Dendritic cell treated with granulocyte-macrophage colony-stimulating factor and Interleukin-4, amounts not matched to agents 40 ng/mL and 50 ng/mL, for 4 days (primary cell): Measurements from ENCODE around the gene RAPSN.

Experiments
- H3K27ac Mint-ChIP-seq: one replicate; pipeline ENCODE4 v1.8.0; 2022; ENCODE audit warnings: mild to moderate bottlenecking, mixed read lengths
- H3K27me3 Mint-ChIP-seq: one replicate; pipeline ENCODE4 v1.8.0; 2022; ENCODE audit warnings: mild to moderate bottlenecking, mixed read lengths
- H3K36me3 Mint-ChIP-seq: one replicate; pipeline ENCODE4 v1.8.0; 2022; ENCODE audit warnings: low read depth, mixed read lengths
- H3K4me1 Mint-ChIP-seq: one replicate; pipeline ENCODE4 v1.8.0; 2022; ENCODE audit warnings: low read depth, mixed read lengths
- H3K4me3 Mint-ChIP-seq: one replicate; pipeline ENCODE4 v1.8.0; 2022; ENCODE audit warnings: mild to moderate bottlenecking, moderate library complexity, mixed read lengths
- H3K9me3 Mint-ChIP-seq: one replicate; pipeline ENCODE4 v1.8.0; 2022; ENCODE audit warnings: mixed read lengths
- intact Hi-C: fragments of 100-400 bp; cut with micrococcal nuclease; formaldehyde crosslinking; loops from one replicate; pipeline ENCODE4 v1.15.0; 2022

The RAPSN gene

DNA sequence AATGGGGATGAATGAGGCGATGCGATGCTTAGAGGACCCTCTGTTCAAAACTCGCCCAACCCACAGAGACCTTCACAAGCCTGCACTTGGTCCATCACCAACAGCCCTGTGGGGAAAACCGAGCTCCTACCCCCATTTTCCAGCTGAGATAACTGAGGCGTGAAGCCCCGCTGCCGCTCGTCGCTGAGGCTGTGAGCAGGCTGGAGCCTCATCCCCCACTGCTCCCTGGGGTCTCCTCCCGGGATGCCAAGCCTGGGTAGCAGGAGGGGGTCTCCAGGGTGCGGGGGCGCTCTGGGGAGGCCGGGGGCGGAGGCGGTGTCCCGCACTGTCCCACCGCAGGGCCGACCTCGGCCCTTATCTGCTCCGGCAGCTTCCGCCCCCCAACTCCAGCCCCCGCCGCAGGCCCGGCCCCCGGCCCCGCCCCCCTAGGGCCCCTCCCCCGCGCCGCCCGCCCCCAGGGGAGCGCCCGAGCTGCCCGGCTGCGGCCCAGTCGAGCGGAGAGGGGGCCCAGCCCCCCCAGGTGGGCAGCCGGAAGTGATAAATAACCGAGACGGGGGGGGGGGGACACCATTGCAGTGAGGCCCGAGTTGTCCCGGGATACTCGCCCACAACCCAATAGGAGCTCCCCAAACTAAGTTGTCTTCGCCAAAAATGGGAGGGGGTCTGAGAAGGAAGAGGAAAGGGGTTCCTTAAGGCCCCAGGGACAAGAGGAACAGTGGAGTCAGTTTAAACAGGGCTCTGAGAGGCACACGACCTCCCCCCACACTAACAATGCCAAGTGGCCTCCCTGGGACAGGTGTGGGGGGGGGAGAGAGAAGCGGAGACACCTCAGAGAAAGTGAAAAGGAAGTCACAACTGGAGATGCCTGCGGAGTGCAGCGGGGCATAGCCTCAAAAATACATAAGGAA lies 48.8 kb downstream of the RAPSN start:
- H3K4me1 Mint-ChIP-seq: peaks cover 68% of the 10 kb centered on the region
- peak overlapping the region; percentile 65 for H3K4me3 Mint-ChIP-seq
- H3K36me3 Mint-ChIP-seq: no peaks in the 10 kb centered on the region
- H3K27ac Mint-ChIP-seq: peak overlapping the region; percentile 92
- H3K9me3 Mint-ChIP-seq: no peaks in the 10 kb centered on the region
- no peaks in the 10 kb centered on the region for H3K27me3 Mint-ChIP-seq
- intact Hi-C loops: no loop called here

DNA sequence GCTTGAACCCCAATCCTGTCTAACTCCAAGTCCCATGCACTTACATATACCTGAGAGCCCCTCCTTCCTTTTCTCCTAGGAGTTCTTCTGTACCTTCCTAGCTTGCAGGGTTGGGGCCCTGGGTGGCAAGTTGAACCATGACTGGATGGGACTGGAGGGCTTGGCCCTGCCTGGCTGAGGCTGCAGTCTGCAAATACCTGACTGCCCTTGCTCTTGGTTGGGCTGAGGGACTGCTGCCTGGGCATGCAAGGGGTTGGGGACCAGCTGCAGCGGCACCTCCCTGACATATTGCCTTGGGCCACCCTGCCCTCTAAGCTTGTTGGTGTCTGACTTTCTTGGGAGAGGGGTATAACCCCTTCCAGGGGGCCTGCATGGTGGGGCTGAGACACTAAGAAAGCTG lies 50.4 kb downstream of the RAPSN start:
- Mint-ChIP-seq H3K27me3 (no peaks in the 10 kb centered on the region), H3K4me3 (no peak overlapping the region), H3K27ac (peak overlapping the region; percentile 63), H3K36me3 (peaks cover 14% of the 10 kb centered on the region), H3K9me3 (no peaks in the 10 kb centered on the region), H3K4me1 (peaks cover 76% of the 10 kb centered on the region)
- intact Hi-C loops: no loop called here

DNA sequence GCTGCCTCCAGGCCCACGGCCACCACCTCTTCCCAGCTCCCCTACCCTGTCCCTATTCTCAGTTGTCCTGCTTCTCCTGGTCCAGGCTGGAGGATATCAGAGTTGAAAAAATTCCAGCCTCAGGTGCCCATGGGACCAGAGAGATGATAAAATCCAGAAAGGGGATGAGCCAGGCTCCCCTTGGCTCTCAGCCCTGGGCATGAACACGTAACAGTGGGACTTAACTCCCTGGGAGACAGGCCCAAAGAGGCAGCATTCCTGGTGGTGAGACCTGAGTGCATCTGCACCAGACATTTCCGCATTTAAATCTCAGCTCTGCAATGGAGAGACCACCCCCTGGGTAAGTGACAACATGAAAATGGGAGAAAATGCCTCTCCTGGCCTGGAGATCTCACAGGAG lies 50.9 kb downstream of the RAPSN start:
- intact Hi-C loops: no loop called here
- H3K27ac Mint-ChIP-seq: peak overlapping the region; percentile 63
- H3K27me3 Mint-ChIP-seq: no peaks in the 10 kb centered on the region
- H3K36me3 Mint-ChIP-seq: peaks cover 19% of the 10 kb centered on the region
- H3K4me1 Mint-ChIP-seq: peaks cover 76% of the 10 kb centered on the region
- H3K4me3 Mint-ChIP-seq: no peak overlapping the region
- no peaks in the 10 kb centered on the region for H3K9me3 Mint-ChIP-seq

DNA sequence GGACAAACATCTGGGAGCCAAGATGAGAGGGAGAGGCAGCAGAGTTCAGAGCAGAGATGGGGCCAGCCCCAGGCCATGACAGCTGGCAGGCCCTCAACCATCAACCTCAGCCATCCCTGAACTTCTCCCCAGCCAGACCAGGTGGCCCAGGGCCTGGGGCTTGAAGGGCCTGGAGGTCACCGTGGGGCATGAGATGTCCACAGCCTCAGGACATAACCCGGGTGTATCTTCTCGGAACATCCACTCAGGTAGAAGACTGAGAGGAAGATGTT lies 53.0 kb downstream of the RAPSN start:
- no peaks in the 10 kb centered on the region for H3K9me3 Mint-ChIP-seq
- peaks cover 81% of the 10 kb centered on the region for H3K4me1 Mint-ChIP-seq
- H3K4me3 Mint-ChIP-seq: peak overlapping the region; percentile 77
- H3K27ac Mint-ChIP-seq: peak overlapping the region; percentile 100
- peaks cover 40% of the 10 kb centered on the region for H3K36me3 Mint-ChIP-seq
- intact Hi-C loops: no loop called here
- H3K27me3 Mint-ChIP-seq: no peaks in the 10 kb centered on the region

GRCh38 chr11:47395223-47396048 lies 53.5 kb downstream of the RAPSN start:
- intact Hi-C loops: loop anchor here (2.0 kb wide), 1 partner anchor 19 kb away; no protein-coding TSS in a partner anchor
- Mint-ChIP-seq H3K9me3 (no peaks in the 10 kb centered on the region), H3K36me3 (peaks cover 43% of the 10 kb centered on the region), H3K27ac (peak overlapping the region; percentile 100), H3K4me1 (peaks cover 81% of the 10 kb centered on the region), H3K4me3 (peak overlapping the region; percentile 77), H3K27me3 (no peaks in the 10 kb centered on the region)

- Mint-ChIP-seq H3K4me3 (peak overlapping the region; percentile 77), H3K27me3 (no peaks in the 10 kb centered on the region), H3K27ac (peak overlapping the region; percentile 100), H3K36me3 (peaks cover 51% of the 10 kb centered on the region), H3K9me3 (no peaks in the 10 kb centered on the region), H3K4me1 (peaks cover 83% of the 10 kb centered on the region)
- intact Hi-C loops: loop anchor here (1.0 to 2.0 kb wide), 2 partner anchors 14 to 18 kb away; partner anchors contain the start of gene SLC39A13
Measured at GRCh38 chr11:47394322-47395222, 54.4 kb downstream of the RAPSN start.

DNA sequence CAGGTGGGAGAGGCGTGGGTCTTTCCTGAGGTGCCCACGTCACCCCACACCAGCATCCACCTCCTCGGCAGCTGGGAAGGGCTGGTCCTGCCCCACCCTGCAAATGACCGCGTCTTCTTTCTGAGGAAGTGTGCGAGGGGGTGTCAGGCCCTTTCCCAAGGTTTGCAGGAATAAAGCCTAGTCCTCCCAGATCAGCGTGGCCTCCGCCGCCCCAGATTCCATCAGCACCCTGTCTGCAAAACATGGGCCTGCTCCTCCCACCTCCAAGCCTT lies 55.0 kb downstream of the RAPSN start:
- intact Hi-C loops: loop anchor here (1.0 to 2.0 kb wide), 2 partner anchors 14 to 17 kb away; partner anchors contain the start of gene SLC39A13
- Mint-ChIP-seq H3K27me3 (no peaks in the 10 kb centered on the region), H3K36me3 (peaks cover 57% of the 10 kb centered on the region), H3K9me3 (no peaks in the 10 kb centered on the region), H3K4me3 (peak overlapping the region; percentile 77), H3K4me1 (peaks cover 85% of the 10 kb centered on the region), H3K27ac (peak overlapping the region; percentile 100)

DNA sequence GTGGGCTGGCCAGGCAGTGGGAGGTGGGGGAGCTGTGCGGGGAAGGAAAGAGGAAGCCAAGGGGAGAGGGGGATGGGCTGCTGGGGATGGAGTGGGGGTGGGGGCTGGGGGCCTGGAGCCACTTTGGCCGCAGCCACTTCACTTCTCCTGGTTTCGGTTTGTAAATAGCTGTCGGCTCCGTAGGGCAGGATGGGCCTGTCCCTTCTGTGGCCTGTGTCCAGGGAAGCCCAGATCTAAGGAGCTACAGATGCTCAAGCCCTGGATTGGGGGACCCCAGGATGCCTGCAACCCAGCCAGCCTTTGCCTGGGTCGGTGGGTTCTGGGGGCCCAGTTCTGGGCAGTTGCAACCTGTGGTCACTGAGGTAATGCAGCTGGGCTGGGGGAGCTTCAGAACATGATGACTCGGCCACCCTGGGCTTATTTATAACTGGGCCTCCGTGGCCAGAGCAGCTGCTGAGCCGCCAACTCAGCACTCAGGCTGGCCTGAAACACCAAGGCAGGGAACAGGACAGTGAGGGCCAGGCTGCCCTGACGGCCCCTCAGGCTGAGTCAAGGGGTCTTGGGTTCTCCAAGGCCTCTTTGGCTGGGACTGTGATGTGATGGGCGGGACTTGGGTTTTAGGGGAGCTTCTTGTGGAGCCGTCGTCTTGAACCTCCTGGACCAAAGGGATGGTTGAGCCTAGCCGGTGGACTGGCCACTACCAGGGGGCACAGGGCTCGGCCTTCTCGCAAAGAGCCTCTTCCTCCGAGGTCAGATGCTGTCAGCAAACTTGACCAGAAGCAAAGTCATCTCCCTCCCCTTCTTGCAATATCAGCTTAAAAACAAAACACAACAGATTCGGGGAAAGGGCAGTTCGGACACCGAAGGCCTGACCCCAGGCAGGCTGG lies 55.5 kb downstream of the RAPSN start:
- Mint-ChIP-seq H3K36me3 (peaks cover 62% of the 10 kb centered on the region), H3K9me3 (no peaks in the 10 kb centered on the region), H3K27me3 (no peaks in the 10 kb centered on the region), H3K27ac (peak overlapping the region; percentile 100), H3K4me1 (peaks cover 87% of the 10 kb centered on the region), H3K4me3 (peak overlapping the region; percentile 77)
- intact Hi-C loops: loop anchor here (1.0 to 2.0 kb wide), 2 partner anchors 15 to 17 kb away; partner anchors contain the start of gene SLC39A13

DNA sequence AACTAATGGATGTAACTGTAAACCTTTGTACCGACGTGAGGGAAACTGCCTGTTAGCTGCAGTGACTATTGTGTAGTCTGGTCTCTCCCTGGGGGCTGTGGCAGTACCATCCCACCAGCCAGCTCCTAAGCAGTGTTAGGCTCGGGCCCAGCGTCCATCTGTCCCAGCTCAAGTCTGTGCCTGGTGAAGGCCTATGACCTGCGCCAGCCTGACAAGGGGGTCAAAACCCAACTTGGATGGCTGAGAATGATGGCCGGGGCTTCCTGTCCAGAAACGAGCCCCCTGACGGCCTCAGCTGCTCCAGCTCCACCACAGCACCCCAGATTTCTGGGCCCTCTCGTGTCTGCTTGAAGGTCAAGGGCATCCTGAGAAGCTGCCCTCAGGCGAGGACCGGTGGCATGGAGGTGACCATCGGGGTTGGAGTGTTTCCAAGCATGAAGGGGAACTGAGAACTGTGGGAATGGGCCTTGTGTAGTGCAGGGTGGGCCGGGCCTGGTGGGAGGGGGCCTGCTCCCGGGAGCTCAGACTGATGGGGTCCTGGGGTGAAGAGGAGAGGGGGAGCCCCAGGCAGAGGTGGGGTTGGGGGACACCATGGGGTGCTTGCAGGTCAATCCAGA lies 56.3 kb downstream of the RAPSN start:
- peak overlapping the region; percentile 77 for H3K4me3 Mint-ChIP-seq
- peaks cover 70% of the 10 kb centered on the region for H3K36me3 Mint-ChIP-seq
- no peaks in the 10 kb centered on the region for H3K27me3 Mint-ChIP-seq
- H3K27ac Mint-ChIP-seq: peak overlapping the region; percentile 100
- intact Hi-C loops: no loop called here
- no peaks in the 10 kb centered on the region for H3K9me3 Mint-ChIP-seq
- peaks cover 87% of the 10 kb centered on the region for H3K4me1 Mint-ChIP-seq

- intact Hi-C loops: no loop called here
- H3K27ac Mint-ChIP-seq: peak overlapping the region; percentile 100
- peaks cover 77% of the 10 kb centered on the region for H3K36me3 Mint-ChIP-seq
- no peaks in the 10 kb centered on the region for H3K9me3 Mint-ChIP-seq
- peaks cover 90% of the 10 kb centered on the region for H3K4me1 Mint-ChIP-seq
- no peaks in the 10 kb centered on the region for H3K27me3 Mint-ChIP-seq
- H3K4me3 Mint-ChIP-seq: peak overlapping the region; percentile 77
Measured at GRCh38 chr11:47391711-47392432, 57.1 kb downstream of the RAPSN start.

DNA sequence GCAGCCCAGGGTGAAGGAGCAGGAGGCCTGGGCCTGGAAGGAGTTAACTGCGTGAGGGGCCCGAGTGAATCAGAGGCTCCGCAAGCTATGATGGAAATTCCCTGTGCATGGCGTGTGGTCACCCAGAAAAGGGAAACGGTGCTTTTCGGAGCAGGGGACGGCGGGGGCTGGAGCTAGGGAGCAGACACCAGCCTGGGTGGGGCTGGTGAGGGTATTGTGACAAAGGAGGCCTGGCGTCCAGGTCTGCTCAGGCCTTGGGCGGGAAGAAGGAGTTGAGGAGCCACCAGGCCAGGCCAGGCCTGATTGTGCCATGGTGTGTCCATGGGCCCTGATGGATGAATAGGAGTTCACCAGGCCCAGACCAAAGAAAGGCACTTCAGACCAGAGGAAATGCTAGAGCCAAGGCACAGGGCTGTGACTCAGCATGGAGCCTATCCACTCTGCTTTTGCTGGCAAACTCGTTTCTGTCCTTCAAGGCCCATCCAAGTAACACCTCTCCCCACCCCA lies 57.8 kb downstream of the RAPSN start:
- Mint-ChIP-seq H3K36me3 (peaks cover 77% of the 10 kb centered on the region), H3K27ac (peak overlapping the region; percentile 100), H3K27me3 (no peaks in the 10 kb centered on the region), H3K4me3 (peak overlapping the region; percentile 77), H3K4me1 (peaks cover 94% of the 10 kb centered on the region), H3K9me3 (no peaks in the 10 kb centered on the region)
- intact Hi-C loops: no loop called here

DNA sequence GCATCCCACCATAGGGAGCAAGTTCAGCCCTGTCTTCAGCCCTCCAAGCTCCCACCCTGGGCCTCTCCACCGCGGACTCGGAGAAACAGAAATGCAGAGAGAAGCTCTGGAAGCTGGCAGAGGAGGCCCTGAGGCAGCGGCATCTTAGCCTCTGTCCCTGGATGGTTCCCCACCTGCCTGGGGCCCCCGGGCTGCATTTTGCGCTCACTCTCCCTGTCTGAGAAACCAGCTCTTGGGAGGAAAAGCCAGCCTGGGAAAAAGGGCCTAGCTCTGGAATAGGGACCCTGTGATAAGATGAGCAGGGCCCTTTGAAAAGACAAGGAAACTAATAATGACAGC lies 58.5 kb downstream of the RAPSN start:
- intact Hi-C loops: no loop called here
- Mint-ChIP-seq H3K4me1 (peaks cover 94% of the 10 kb centered on the region), H3K36me3 (peaks cover 77% of the 10 kb centered on the region), H3K27ac (peak overlapping the region; percentile 100), H3K4me3 (peak overlapping the region; percentile 77), H3K9me3 (no peaks in the 10 kb centered on the region), H3K27me3 (no peaks in the 10 kb centered on the region)
